Thoracic aorta (tissue), 2 donors: Measurements from ENCODE around the gene SPECC1. TPM values are rescaled to one million over a fixed set of nuclear protein-coding genes. Genes with fewer than 3 reads are reported as not detected.

Experiments used
- ATAC-seq: fragments of 150-250 bp; one replicate; pipeline ENCODE4 v1.8.0; 2017; ENCODE audit warnings: low read depth; ENCODE audit not compliant: insufficient number of reproducible peaks, low FRiP score
- DNase-seq: peaks from one replicate; pipeline ENCODE4 v3.0.0-alpha.2; 2020; ENCODE audit warnings: low spot score
- H3K27ac ChIP-seq, 2 donors: fragments of 200-600 bp; sonication (generic); 1 replicate in 1 of 2; 2 replicates in 1 of 2; pipeline ENCODE4 v1.5.1; 2016; ENCODE audit warnings: mild to moderate bottlenecking in 2 of 2, moderate library complexity in 2 of 2
- H3K27me3 ChIP-seq: fragments of 200-600 bp; sonication (generic); replicated peaks from 2 replicates; pipeline ENCODE4 v1.6.0; 2016; ENCODE audit warnings: mild to moderate bottlenecking; ENCODE audit not compliant: insufficient read depth
- H3K36me3 ChIP-seq: fragments of 200-600 bp; sonication (generic); one replicate; pipeline ENCODE4 v1.5.1; 2016
- H3K4me1 ChIP-seq, 2 donors: fragments of 200-600 bp; sonication (generic); 1 replicate in 1 of 2; 2 replicates in 1 of 2; pipeline versions ENCODE4 v1.5.1 to v1.6.0; 2016; ENCODE audit warnings: low read depth in 2 of 2, mild to moderate bottlenecking in 1 of 2; ENCODE audit not compliant: control insufficient read depth in 1 of 2
- H3K4me3 ChIP-seq: fragments of 200-600 bp; sonication (generic); 2 replicates; pipeline ENCODE4 v1.5.1; 2016; ENCODE audit warnings: mild to moderate bottlenecking
- H3K9me3 ChIP-seq: fragments of 200-600 bp; sonication (generic); 2 replicates; pipeline ENCODE4 v1.5.1; 2016
- CTCF ChIP-seq: fragments of 200-600 bp; sonication (generic); IDR thresholded peaks from one replicate; pipeline ENCODE4 v1.5.1; 2019; ENCODE audit warnings: antibody characterized with exemption
- total RNA-seq, 2 donors: library from RNA; depleted of rRNA; stranded (reverse); fragments of >200 nt; gene quantifications; one replicate each; pipeline versions ENCODE4 v1.1.0 to v1.2.3, GENCODE V29; 2016

The SPECC1 gene
- total RNA-seq, 2 donors from 2014 or later: 89.8 to 91.9 TPM

- Histone ChIP-seq H3K4me3 (no peak overlapping the region), H3K27ac (no peak overlapping the region), H3K36me3 (peaks cover 7% of the 10 kb centered on the region), H3K27me3 (no peaks in the 10 kb centered on the region), H3K9me3 (no peaks in the 10 kb centered on the region), H3K4me1 (no peaks in the 10 kb centered on the region)
- no peak for TF ChIP-seq CTCF
- no peak for ATAC-seq
- DNase-seq: no peak
These were observed 285.0 kb downstream of the SPECC1 start for GRCh38 chr17:20294120-20294519.

GRCh38 chr17:20299013-20299412, 289.9 kb downstream of the SPECC1 start:
- Histone ChIP-seq H3K36me3 (peaks cover 7% of the 10 kb centered on the region), H3K27ac (no peak overlapping the region), H3K4me1 (peaks cover 5 to 37% of the 10 kb centered on the region in 2 donors), H3K27me3 (no peaks in the 10 kb centered on the region), H3K4me3 (no peak overlapping the region), H3K9me3 (no peaks in the 10 kb centered on the region)
- no peak for TF ChIP-seq CTCF
- DNase-seq (no peak), ATAC-seq (no peak)

GRCh38 chr17:20300436-20300934, 291.3 kb downstream of the SPECC1 start:
- no peaks in the 10 kb centered on the region for H3K9me3 ChIP-seq
- no peak for ATAC-seq

GRCh38 chr17:20302246-20302917, 293.2 kb downstream of the SPECC1 start:
- ATAC-seq: no peak
- Histone ChIP-seq H3K27ac (peak overlapping the region; percentile 25 to 82), H3K27me3 (no peaks in the 10 kb centered on the region), H3K4me3 (no peak overlapping the region), H3K36me3 (peaks cover 17% of the 10 kb centered on the region), H3K4me1 (peaks cover 5 to 37% of the 10 kb centered on the region in 2 donors), H3K9me3 (peaks cover 12% of the 10 kb centered on the region)
- no peak for DNase-seq
- TF ChIP-seq CTCF: no peak

More at GRCh38 chr17:20300436-20300934, 291.3 kb downstream of the SPECC1 start:
- no peak overlapping the region for H3K4me3 ChIP-seq
- no peak for DNase-seq
- H3K27me3 ChIP-seq: no peaks in the 10 kb centered on the region
- peaks cover 7% of the 10 kb centered on the region for H3K36me3 ChIP-seq
- TF ChIP-seq CTCF: no peak
- H3K27ac ChIP-seq: peak overlapping the region; percentile 79 to 82
- peaks cover 5 to 37% of the 10 kb centered on the region in 2 donors for H3K4me1 ChIP-seq

GRCh38 chr17:20304961-20305360, 295.8 kb downstream of the SPECC1 start:
- H3K4me3 ChIP-seq: no peak overlapping the region
- ATAC-seq (no peak), DNase-seq (no peak)
- H3K36me3 ChIP-seq: peaks cover 16% of the 10 kb centered on the region
- H3K27ac ChIP-seq: no peak overlapping the region
- no peaks in the 10 kb centered on the region for H3K27me3 ChIP-seq
- no peak for TF ChIP-seq CTCF
- peaks cover 5 to 34% of the 10 kb centered on the region in 2 donors for H3K4me1 ChIP-seq
- H3K9me3 ChIP-seq: peaks cover 14% of the 10 kb centered on the region
